ENCODE measurements around the gene PCDH8. TPM values are rescaled to one million over a fixed set of nuclear protein-coding genes. Genes with fewer than 3 reads are reported as not detected.

PCDH8 gene
- total and polyA plus RNA-seq, 2 of the 4 experiments (the other 2 are of a cell fraction) = not detected

- TF ChIP-seq SMC3 (IDR thresholded peaks at IDR 0.05; ENCODE audit: low read depth, low read length) (no peak), MAFK (IDR thresholded peaks at IDR 0.05; ENCODE audit: low read depth, low read length) (no peak), CTCF (conservative IDR thresholded peaks at IDR 0.05; ENCODE audit: low read depth, low read length) (no peak), BHLHE40 (IDR thresholded peaks at IDR 0.05; ENCODE audit: low read depth, low read length) (no peak), RFX5 (IDR thresholded peaks at IDR 0.05; ENCODE audit: low read depth, low read length) (no peak), FOS (IDR thresholded peaks at IDR 0.05; ENCODE audit: low read depth, low read length) (no peak), RAD21 (IDR thresholded peaks at IDR 0.05; ENCODE audit: low read length) (no peak), USF2 (IDR thresholded peaks at IDR 0.05; ENCODE audit: low read depth, low read length) (no peak), ELK1 (IDR thresholded peaks at IDR 0.05; ENCODE audit: borderline replicate concordance, low read depth, low read length) (no peak), POLR2A (IDR thresholded peaks at IDR 0.05; ENCODE audit: low read depth, low read length) (no peak), CHD1 (IDR thresholded peaks at IDR 0.05; ENCODE audit: low read depth, low read length) (no peak), MXI1 (IDR thresholded peaks at IDR 0.05; ENCODE audit: borderline replicate concordance, low read depth, low read length) (no peak), MAZ (IDR thresholded peaks at IDR 0.05; ENCODE audit: borderline replicate concordance, low read depth, low read length) (no peak), RCOR1 (IDR thresholded peaks at IDR 0.05; ENCODE audit: insufficient replicate concordance, low read length) (no peak), NFE2L2 (IDR thresholded peaks at IDR 0.05; ENCODE audit: low read depth, low read length) (no peak), CEBPB (IDR thresholded peaks at IDR 0.05; ENCODE audit: low read depth, low read length) (no peak)
- H3K27me3 ChIP-seq (ENCODE audit: control insufficient read depth, insufficient read depth, low read length) = no peaks in the 10 kb centered on the region
- no peak for DNase-seq
- H3K79me1 ChIP-seq (ENCODE audit: low read depth in 1 of 2, low read length in 2 of 2) = no peaks in the 10 kb centered on the region
- BruUV-seq (replicated peaks) = no TSS peak
- no peaks in the 10 kb centered on the region for H3K36me3 ChIP-seq (ENCODE audit: control insufficient read depth, insufficient read depth, low read length)
- H2BK120ac ChIP-seq (ENCODE audit: low read depth, low read length) = no peak overlapping the region
- ChIA-PET CTCF (no interaction called here), POLR2A (ENCODE audit: unreplicated experiment) (no interaction called here)
- no peaks in the 10 kb centered on the region for H3K9me1 ChIP-seq (ENCODE audit: insufficient read depth, low read length)
- no peak overlapping the region for H3K27ac ChIP-seq (ENCODE audit: insufficient read depth, low read length)
- no peak overlapping the region for H4K8ac ChIP-seq (ENCODE audit: low read depth in 2 of 2, low read length in 2 of 2)
- dilution Hi-C loops (cut with HindIII; ENCODE audit: low sequenced_read_pairs, unreplicated experiment) (no loop called here), intact Hi-C loops (cut with micrococcal nuclease) (no loop called here), in situ Hi-C loops (cut with MboI; ENCODE audit: low sequenced_read_pairs) (no loop called here)
- no peak overlapping the region for H2AK9ac ChIP-seq (replicated peaks; ENCODE audit: low read depth, low read length, poor library complexity)
- H3K9ac ChIP-seq (ENCODE audit: low read depth, low read length) = no peak overlapping the region
- H4K5ac ChIP-seq (ENCODE audit: low read depth, low read length) = no peak overlapping the region
- no peaks in the 10 kb centered on the region for H4K20me1 ChIP-seq (ENCODE audit: insufficient read depth, low read length)
- H2BK15ac ChIP-seq (ENCODE audit: low read depth, low read length) = no peak overlapping the region
- no peak overlapping the region for H3K4ac ChIP-seq (ENCODE audit: low read depth, low read length)
- no CpG with 5 or more reads among the region's 4 CpGs for WGBS, 2 experiments (ENCODE audit: extremely low coverage in 2 of 2, insufficient read length in 1 of 2)
- H2AFZ ChIP-seq (replicated peaks; ENCODE audit: low read length, poor library complexity) = no peak overlapping the region
- H3K4me2 ChIP-seq (ENCODE audit: low read depth, low read length) = no peak overlapping the region
- no peak overlapping the region for H2BK20ac ChIP-seq (ENCODE audit: low read depth, low read length)
- H2AK5ac ChIP-seq (ENCODE audit: low read depth, low read length) = no peak overlapping the region
- ATAC-seq (ENCODE audit: low read depth) = no peak
- H3K4me1 ChIP-seq (ENCODE audit: control insufficient read depth, insufficient read depth, low read length) = no peaks in the 10 kb centered on the region
- H2BK5ac ChIP-seq (ENCODE audit: low read depth, low read length, poor library complexity, severe bottlenecking) = no peak overlapping the region
- H4K91ac ChIP-seq (ENCODE audit: insufficient read depth, low read depth, low read length) = no peak overlapping the region
- H3K23ac ChIP-seq (ENCODE audit: low read depth, low read length) = no peak overlapping the region
- H3K9me3 ChIP-seq (ENCODE audit: control insufficient read depth, insufficient read depth, low read length) = no peaks in the 10 kb centered on the region
- H3K4me3 ChIP-seq (ENCODE audit: insufficient read depth, low read depth, low read length) = no peak overlapping the region
- no peak overlapping the region for H3K56ac ChIP-seq (ENCODE audit: extremely low read depth, insufficient read depth, low read length)
- no peak overlapping the region for H3K18ac ChIP-seq (ENCODE audit: low read depth, low read length)
- no peak overlapping the region for H3K14ac ChIP-seq (replicated peaks; ENCODE audit: low read depth, low read length)
Observed at GRCh38 chr13:52811841-52812240, 36.6 kb downstream of the PCDH8 start.
